Prostate gland (tissue), 2 donors: ENCODE data around the gene MIGA1. TPM values are rescaled to one million over a fixed set of nuclear protein-coding genes. Genes with fewer than 3 reads are reported as not detected.
A peak's percentile ranks its signal among the peaks of the same experiment; 100 is the strongest.

Source experiments
- DNase-seq: peaks from one replicate; pipeline ENCODE4 v3.0.0-alpha.2; 2019; ENCODE audit warnings: low spot score
- H3K27ac ChIP-seq, 2 donors: fragments of 200-600 bp; sonication (generic); 2 replicates each; pipeline ENCODE4 v1.5.1; 2017 to 2019
- H3K27me3 ChIP-seq: fragments of 200-600 bp; sonication (generic); replicated peaks from 2 replicates; pipeline ENCODE4 v1.5.1; 2019; ENCODE audit not compliant: insufficient read depth
- H3K36me3 ChIP-seq, 2 donors: fragments of 200-600 bp; sonication (generic); 1 replicate in 1 of 2; 2 replicates in 1 of 2; pipeline versions ENCODE4 v1.5.1 to v1.8.1; 2017 to 2019
- H3K4me1 ChIP-seq: fragments of 200-600 bp; sonication (generic); replicated peaks from 2 replicates; pipeline ENCODE4 v1.5.1; 2019
- H3K4me3 ChIP-seq, 2 donors: fragments of 200-600 bp; sonication (generic); 2 replicates each; pipeline ENCODE4 v1.5.1; 2017 to 2019
- H3K9me3 ChIP-seq: fragments of 200-600 bp; sonication (generic); 2 replicates; pipeline ENCODE4 v1.5.1; 2017
- CTCF ChIP-seq, 4 experiments: fragments of 200-600 bp in 2 of 4; fragments of 450-650 bp in 2 of 4; sonication (generic) in 2 of 4; IDR thresholded peaks; 1 replicate in 3 of 4; 2 replicates in 1 of 4; pipeline ENCODE4 v1.5.1; 2016 to 2019; ENCODE audit warnings: antibody characterized with exemption in 4 of 4, mild to moderate bottlenecking in 2 of 4, moderate library complexity in 2 of 4
- POLR2A ChIP-seq: fragments of 450-650 bp; IDR thresholded peaks from one replicate; pipeline ENCODE4 v1.6.1; 2016; ENCODE audit warnings: antibody characterized with exemption, mild to moderate bottlenecking
- POLR2AphosphoS5 ChIP-seq: sonication (generic); formaldehyde crosslinking; IDR thresholded peaks from one replicate; pipeline ENCODE4 v1.6.1; 2017; ENCODE audit warnings: antibody characterized with exemption
- WGBS: methylation state at CpG from one replicate; pipeline ENCODE4 v1.1.5; 2018; 5-methylcytosine and 5-hydroxymethylcytosine counted together
- intact Hi-C: fragments of 100-400 bp; cut with DNase I; formaldehyde crosslinking; loops from one replicate; pipeline ENCODE4 v1.14.2; 2022
- total RNA-seq, 2 donors: library from RNA; depleted of rRNA; stranded (reverse); fragments of >200 nt; gene quantifications; one replicate each; pipeline ENCODE4 v1.1.0, GENCODE V29; 2016

MIGA1 gene
- total RNA-seq, 2 donors from 2014 or later = 16.2 to 19.3 TPM

DNA sequence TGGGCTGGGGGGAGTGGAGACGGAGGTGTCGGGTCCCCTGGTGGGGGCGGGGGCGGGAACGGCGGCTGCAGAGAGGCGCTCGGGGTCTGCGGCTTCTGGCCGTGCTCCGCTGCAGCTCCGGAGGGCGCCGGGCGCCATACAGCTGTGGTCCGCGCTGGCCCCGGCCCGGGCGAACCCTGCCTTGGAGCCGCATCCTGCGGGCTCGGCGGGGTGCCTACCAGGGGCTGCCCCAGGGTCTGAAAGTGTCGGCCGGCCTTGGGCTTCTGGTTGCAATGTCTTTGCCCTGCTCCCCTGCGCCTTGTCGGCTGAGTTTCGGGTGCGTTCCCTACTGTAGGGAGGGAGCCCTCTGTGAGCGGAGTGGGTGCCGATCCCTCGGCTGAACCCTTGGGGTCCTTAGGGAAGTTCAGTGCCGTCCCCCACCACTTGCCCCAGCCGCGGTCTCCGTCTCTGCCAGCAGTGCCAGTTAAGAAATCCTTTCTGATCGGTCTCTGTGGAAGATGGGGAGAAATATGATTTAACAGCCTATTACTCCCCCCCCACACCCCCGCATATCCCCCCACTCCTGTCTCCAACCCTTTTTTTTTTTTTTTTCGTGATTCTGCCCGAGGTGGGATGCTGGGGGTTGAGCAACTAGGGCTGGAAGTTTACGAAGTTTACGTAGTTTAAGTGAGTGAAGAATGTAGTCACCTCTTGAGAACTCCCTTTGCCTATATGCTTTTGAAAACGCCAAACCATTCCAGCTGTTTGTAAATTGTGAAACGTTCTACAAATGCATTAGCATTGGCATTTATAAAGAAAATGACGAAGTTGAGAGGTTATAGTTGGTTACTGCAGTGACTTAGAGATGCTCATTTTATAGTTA is 109.6 kb downstream of the MIGA1 start:
- H3K9me3 ChIP-seq = no peaks in the 10 kb centered on the region
- H3K27ac ChIP-seq = peak overlapping the region; percentile 77 to 83
- intact Hi-C loops = loop anchor here (2.0 to 10.0 kb wide), 2 partner anchors 56 to 134 kb away; partner anchors contain the start of gene USP33
- TF ChIP-seq POLR2AphosphoS5 (no peak), POLR2A (no peak), CTCF (IDR thresholded peaks at IDR 0.05) (no peak)
- 1% methylated on average over 42 of the region's 46 CpGs for WGBS
- H3K4me3 ChIP-seq = peak overlapping the region; percentile 64 to 79
- DNase-seq = peak; percentile 4
- no peaks in the 10 kb centered on the region for H3K4me1 ChIP-seq
- no peaks in the 10 kb centered on the region for H3K36me3 ChIP-seq
- H3K27me3 ChIP-seq = no peaks in the 10 kb centered on the region

DNA sequence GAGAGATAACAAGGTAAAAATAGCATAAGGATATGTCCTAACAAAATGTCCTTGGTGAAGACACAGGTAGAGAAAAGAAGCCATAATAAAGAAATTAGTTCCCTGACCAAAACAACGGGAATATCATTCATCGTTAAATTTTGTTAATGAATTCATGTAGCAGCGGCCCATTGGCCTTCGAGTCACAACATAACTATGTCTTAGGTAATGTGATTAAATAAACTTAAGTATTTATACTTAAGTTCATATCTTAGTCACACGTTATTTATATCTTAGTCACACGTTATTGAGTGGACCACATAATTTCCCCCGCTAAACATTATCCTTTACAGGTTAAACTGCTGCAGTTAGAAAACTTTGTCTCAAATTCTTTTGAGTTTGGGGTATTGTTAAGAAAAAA is 110.2 kb downstream of the MIGA1 start:
- Histone ChIP-seq H3K9me3 (no peaks in the 10 kb centered on the region), H3K27ac (peak overlapping the region; percentile 77 to 83), H3K36me3 (no peaks in the 10 kb centered on the region), H3K4me3 (peak overlapping the region; percentile 64 to 79), H3K4me1 (no peaks in the 10 kb centered on the region), H3K27me3 (no peaks in the 10 kb centered on the region)
- intact Hi-C loops = loop anchor here (2.0 to 10.0 kb wide), 2 partner anchors 57 to 135 kb away; partner anchors contain the start of gene USP33
- WGBS = 57% methylated on average over 7 of the region's 7 CpGs
- DNase-seq = no peak
- TF ChIP-seq POLR2A = no peak
- TF ChIP-seq POLR2AphosphoS5 = no peak

DNA sequence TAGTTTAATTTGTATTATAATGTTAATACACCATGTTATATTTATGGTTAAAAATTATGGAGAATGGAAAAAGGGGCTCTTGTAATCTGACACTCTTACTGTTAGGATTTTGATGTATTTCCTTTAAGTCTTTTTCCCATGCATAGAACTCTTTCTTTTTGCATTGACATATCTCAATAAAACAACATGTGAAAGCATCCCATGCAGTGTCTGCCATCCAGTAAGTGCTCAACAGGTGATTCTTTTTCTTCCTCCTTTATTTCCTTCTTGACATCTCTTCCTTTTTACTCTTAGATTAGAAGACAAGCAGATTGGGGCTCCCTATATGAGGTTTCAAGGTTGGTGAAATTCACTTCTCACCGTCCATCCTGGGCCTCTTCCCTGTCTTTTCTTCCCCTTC is 111.8 kb downstream of the MIGA1 start:
- Histone ChIP-seq H3K9me3 (no peaks in the 10 kb centered on the region), H3K36me3 (no peaks in the 10 kb centered on the region), H3K4me3 (no peak overlapping the region), H3K27ac (no peak overlapping the region), H3K27me3 (no peaks in the 10 kb centered on the region), H3K4me1 (no peaks in the 10 kb centered on the region)
- 88% methylated on average over 1 of the region's 1 CpG for whole genome bisulfite sequencing
- intact Hi-C loops = no loop called here
- TF ChIP-seq POLR2A (no peak), POLR2AphosphoS5 (no peak), CTCF (IDR thresholded peaks at IDR 0.05) (no peak)
- DNase-seq = no peak

DNA sequence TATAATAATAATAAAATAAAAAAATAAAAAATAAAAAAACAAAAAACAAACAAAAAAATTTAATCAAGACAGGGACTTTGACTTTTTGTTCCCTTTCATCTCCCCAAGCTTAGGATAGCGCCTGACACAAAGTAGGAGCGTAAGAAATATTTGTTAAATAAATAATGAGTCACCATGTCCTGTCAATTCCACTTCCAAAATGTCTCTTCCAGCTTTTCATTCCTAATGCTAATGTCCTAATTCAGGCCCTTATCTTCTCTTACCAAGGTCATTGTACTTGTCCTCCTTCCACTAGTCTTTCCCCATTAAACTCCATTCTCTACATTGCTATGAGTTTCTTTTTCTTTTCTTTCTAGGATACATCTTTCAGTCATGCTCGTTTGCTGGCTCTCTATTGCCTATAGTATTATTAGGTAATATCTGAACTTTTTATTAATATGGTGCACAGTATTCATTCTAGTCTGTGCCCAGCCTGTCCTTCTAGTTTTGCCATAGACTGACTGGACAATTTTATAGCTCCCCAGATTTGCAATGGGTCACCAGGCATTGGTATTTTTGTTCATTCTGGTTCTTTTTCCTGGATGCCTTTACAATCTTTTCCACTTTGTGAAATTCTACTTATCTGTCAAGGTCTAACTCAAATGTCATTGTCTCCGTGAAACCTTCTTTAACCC is 120.3 kb downstream of the MIGA1 start:
- H3K9me3 ChIP-seq = no peaks in the 10 kb centered on the region
- TF ChIP-seq POLR2AphosphoS5 (no peak), POLR2A (no peak), CTCF (IDR thresholded peaks at IDR 0.05) (no peak)
- intact Hi-C loops = no loop called here
- 79% methylated on average over 4 of the region's 4 CpGs for WGBS
- no peak overlapping the region for H3K27ac ChIP-seq
- no peaks in the 10 kb centered on the region for H3K27me3 ChIP-seq
- H3K36me3 ChIP-seq = no peaks in the 10 kb centered on the region
- no peak overlapping the region for H3K4me3 ChIP-seq
- DNase-seq = no peak
- no peaks in the 10 kb centered on the region for H3K4me1 ChIP-seq

DNA sequence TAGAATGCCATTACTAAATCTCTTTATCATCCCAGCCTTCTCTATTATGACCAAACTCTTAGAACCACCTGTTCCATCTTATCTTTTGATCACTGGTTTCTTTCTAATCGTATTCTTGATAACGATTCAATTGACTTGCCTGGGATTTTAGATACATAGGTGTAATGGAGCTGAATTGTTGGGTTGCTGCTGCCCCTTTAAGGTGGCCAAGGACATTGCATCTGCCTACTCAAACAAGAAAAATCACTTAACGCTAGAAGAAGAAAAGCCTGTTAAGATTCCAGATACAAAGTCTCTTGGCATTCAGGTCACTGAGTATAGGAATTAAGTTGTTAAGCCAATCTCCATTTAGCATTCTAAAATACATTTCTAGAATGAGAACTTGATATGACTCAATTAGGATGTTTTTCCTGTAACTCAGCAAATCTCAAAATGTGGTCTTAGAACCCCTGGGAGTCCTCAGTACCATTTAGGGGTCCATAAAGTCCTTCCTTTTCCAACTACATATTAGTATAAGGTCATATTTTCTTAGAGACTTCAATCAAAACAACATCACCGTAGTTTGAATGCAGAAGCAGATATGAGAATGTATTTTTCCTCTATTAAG is 121.3 kb downstream of the MIGA1 start:
- no peaks in the 10 kb centered on the region for H3K4me1 ChIP-seq
- intact Hi-C loops = no loop called here
- 12% methylated on average over 4 of the region's 4 CpGs for WGBS
- peak; percentile 11 for DNase-seq
- H3K4me3 ChIP-seq = no peak overlapping the region
- no peaks in the 10 kb centered on the region for H3K27me3 ChIP-seq
- H3K9me3 ChIP-seq = no peaks in the 10 kb centered on the region
- TF ChIP-seq CTCF (IDR thresholded peaks at IDR 0.05) (peak in 3 of 4 experiments; percentile 38 to 67 (median 51)), POLR2A (no peak)
- no peaks in the 10 kb centered on the region for H3K36me3 ChIP-seq
- no peak overlapping the region for H3K27ac ChIP-seq
